SW 1271 (cell line): Measurements from ENCODE around the gene ELP4.

ENCODE experiments used
- DNase-seq, 2 experiments: peaks; one replicate each; lab custom pipeline; 2025; lab: John Stamatoyannopoulos, UW

Gene ELP4

DNA sequence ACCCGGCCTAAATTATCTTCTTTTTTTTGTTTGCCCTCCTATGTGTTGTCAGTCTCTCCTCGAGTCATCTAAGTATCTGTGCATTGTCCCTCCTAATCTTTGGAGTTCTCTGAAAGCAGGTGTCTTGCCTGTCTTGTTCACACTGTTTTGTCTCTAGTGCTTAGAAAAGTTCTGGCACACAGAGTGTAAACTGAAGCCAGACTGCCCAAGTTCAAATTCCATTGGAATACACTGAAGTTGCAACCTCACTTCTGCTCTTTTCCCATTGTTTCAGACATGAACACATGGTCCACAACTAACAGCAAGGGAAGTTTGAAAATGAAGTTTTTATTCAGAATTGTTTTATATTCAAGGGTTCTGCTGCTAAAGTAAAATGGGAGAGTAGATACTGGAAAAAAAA lies 262.8 kb downstream of the ELP4 start:
- DNase-seq, result no peak

GRCh38 chr11:31779374-31779791 lies 269.8 kb downstream of the ELP4 start:
- no peak for DNase-seq

- DNase-seq, result no peak
These were observed 270.5 kb downstream of the ELP4 start for GRCh38 chr11:31780078-31780477.

GRCh38 chr11:31780480-31780971 lies 271.0 kb downstream of the ELP4 start:
- DNase-seq, result no peak

DNA sequence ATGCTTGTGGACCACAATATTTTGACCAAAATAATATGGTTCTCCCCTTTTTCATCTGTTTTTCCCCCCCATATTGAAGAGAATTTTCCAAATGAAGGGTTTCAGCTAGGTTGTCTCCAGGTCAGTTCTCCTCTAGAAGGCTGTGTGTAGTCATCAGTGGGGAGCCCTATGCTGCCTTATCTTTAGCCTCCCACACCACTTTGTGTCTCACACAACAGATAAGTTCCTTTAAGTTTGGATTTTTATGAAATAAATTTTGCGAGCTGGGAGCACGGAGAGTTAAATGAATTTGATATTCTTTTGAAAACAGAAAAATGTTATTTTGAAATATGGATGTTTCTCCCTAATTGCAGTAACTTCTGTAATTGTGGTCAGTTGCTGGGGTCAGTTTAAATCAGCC lies 272.7 kb downstream of the ELP4 start:
- DNase-seq, result no peak

GRCh38 chr11:31783252-31783651 lies 273.7 kb downstream of the ELP4 start:
- no peak for DNase-seq

GRCh38 chr11:31784611-31785010 lies 275.0 kb downstream of the ELP4 start:
- no peak for DNase-seq

GRCh38 chr11:31786996-31787685 lies 277.6 kb downstream of the ELP4 start:
- DNase-seq, result no peak

GRCh38 chr11:31788085-31788484 lies 278.5 kb downstream of the ELP4 start:
- DNase-seq, result no peak

GRCh38 chr11:31790649-31791048 lies 281.1 kb downstream of the ELP4 start:
- DNase-seq, result no peak

DNA sequence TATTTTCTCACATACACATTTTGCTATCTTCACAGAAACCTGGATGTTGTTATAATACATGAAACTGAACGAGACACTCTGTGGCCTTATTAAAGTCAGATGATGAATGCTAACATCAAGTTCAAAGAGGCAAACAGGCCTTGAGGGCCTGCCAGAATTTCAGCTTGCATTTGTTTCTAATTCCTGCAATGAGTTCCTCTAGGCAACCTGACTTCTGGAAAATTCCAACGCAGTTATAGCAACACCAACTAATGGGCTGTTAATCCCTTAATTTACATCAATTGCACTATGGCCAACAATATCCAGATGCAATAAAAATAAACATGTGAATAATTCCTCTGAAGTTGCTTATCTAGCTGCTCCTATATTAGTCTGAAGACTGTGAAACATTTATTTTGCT lies 282.5 kb downstream of the ELP4 start:
- DNase-seq, result no peak

- no peak for DNase-seq
These were observed 282.9 kb downstream of the ELP4 start for GRCh38 chr11:31792456-31792855.

- DNase-seq, result no peak
These were observed 283.7 kb downstream of the ELP4 start for GRCh38 chr11:31793264-31793663.

GRCh38 chr11:31794548-31794947 lies 285.0 kb downstream of the ELP4 start:
- DNase-seq, result no peak

DNA sequence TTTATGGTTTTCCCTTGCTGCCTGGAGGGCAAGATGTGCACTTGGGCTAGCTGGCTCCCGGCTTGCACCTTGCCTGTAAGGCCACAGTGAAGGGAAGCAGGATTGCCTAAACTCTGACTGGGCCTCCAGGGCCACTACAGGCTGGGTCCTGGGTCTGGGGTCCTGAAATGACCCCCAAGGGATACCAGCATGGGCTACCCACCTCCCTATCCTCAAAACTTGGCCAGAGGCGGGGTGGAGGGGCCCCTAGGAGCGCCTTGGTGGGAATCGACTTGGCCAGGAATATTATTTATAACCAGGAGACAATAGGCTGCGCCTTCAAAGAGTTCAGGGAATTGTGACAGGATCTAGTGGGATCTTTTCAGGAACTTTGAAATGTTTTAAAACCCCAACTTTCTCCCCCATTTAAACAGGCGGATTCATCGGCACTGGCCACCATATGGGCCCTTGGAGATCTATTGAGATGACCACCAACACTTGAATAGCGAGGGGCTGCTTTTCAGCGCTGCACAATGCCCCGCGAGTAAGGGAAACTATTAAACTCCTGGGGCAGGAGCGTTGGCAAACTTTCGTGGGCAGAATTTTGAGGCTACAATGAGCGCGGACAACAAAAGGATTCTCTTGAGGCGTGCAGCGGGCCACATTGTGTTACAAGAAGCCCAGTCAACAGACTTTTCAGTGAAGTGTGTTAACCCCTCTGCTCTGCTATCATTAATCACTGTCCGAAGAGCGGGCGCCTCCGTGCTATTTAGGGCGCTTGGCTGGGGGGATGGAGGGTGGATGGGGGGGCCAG lies 286.3 kb downstream of the ELP4 start:
- DNase-seq, result no peak

DNA sequence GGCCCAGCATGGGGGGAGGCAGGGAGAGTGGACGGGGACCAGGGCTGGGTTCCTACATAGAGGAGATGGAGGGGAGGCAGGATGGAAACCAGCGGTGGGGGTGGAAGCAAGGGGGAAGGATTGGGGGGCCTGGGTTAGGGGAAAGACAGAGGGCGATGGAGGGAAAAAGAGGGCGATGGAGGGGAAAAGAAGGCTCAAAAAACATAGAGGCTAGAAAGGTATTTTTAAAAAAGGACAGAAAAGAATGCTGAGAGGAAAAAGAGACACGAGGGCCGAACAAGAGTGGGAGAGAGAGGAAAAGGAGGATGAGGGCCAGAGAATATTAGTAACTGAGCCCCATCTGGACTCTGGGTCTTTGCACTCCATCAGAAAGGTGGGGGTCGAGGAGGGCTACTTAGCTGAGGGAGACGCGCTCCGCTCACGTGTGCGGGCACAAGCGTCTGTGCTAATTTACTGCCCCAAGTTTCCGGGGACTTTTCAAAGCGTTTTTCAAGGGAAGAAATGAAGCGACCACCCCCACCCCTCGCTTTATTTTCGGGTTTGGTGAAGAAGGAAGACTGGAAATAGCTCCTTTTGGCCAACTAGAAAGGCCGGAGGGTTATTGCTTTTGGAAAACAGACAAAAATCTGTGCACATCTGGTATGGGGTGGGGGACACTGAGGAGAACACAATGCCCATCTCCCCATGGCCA lies 287.1 kb downstream of the ELP4 start:
- DNase-seq, result no peak

GRCh38 chr11:31797190-31798056 lies 287.9 kb downstream of the ELP4 start:
- DNase-seq, result no peak

GRCh38 chr11:31798057-31798553 lies 288.5 kb downstream of the ELP4 start:
- no peak for DNase-seq

DNA sequence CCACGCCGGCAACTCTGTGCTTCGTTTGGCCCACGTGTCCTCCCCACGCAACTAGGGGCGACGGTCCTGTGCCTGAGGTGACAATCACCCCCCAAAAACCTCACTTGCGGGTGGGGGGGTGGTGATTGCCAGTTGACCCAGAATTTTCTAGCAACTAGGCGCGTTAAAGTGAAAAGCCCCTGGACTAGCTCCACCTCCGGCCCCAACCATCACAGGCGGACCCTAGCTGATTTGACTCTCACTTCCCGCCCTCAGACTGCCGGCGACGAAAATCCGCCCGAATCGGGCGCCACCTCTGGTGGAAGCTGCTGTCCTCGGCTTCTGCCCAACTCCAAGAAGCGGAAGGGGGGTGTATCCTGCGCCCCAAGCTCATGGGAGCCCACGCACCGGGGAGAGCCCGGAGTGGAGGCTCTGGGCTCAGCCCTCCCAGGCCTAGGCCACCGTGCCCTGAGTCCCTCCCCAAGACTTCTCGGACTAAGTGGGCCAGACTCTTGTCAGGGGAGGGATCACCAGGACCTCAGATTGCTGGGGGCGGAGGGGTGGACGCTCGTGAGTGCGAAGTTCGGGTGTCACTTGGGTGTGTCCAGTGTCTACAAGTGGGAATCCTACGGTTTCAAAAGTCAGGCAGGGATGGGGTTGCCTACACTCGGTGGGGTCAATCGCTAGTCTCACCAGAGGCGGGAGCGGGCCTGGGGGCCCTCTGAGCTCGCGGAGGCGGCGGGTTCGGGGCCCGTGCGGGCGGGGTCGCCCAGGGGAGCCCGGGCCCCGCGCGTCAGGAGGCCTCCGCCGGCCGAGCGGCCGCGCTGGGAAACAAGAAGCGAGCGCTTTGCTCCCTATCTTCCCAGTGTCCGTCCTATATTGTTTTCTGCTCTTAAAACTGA lies 289.2 kb downstream of the ELP4 start:
- DNase-seq, result no peak
